Thyroid gland (tissue), 4 donors: ENCODE measurements around the gene WDR90. TPM values are rescaled to one million over a fixed set of nuclear protein-coding genes. Genes with fewer than 3 reads are reported as not detected.

Source experiments
- DNase-seq, 2 donors: peaks; one replicate each; pipeline ENCODE4 v3.0.0-alpha.2; 2019
- H3K27ac ChIP-seq, 3 donors: fragments of 200-600 bp; sonication (generic); 1 replicate in 2 of 3; 2 replicates in 1 of 3; pipeline ENCODE4 v1.5.1; 2016 to 2019; ENCODE audit warnings: mild to moderate bottlenecking in 1 of 3, moderate library complexity in 1 of 3
- H3K27me3 ChIP-seq: fragments of 200-600 bp; sonication (generic); one replicate; pipeline ENCODE4 v1.5.1; 2019
- H3K36me3 ChIP-seq, 2 donors: fragments of 200-600 bp; sonication (generic); one replicate each; pipeline ENCODE4 v1.5.1; 2016 to 2019
- H3K4me1 ChIP-seq, 2 donors: fragments of 200-600 bp; sonication (generic); one replicate each; pipeline ENCODE4 v1.5.1; 2017 to 2019
- H3K4me3 ChIP-seq, 3 donors: fragments of 200-600 bp; sonication (generic); replicated peaks in 1 of 3; 1 replicate in 2 of 3; 2 replicates in 1 of 3; pipeline ENCODE4 v1.5.1; 2016; ENCODE audit warnings: mild to moderate bottlenecking in 1 of 3
- H3K9me3 ChIP-seq: fragments of 200-600 bp; sonication (generic); one replicate; pipeline ENCODE4 v1.5.1; 2017
- POLR2A ChIP-seq, 2 donors: fragments of 450-650 bp; IDR thresholded peaks; one replicate each; pipeline ENCODE4 v1.6.1; 2017; ENCODE audit warnings: antibody characterized with exemption in 2 of 2, mild to moderate bottlenecking in 2 of 2, moderate library complexity in 1 of 2
- WGBS, 2 donors: methylation state at CpG; one replicate each; pipeline ENCODE4 v1.1.5; 2017; 5-methylcytosine and 5-hydroxymethylcytosine counted together
- intact Hi-C: fragments of 100-400 bp; cut with DNase I; formaldehyde crosslinking; loops from one replicate; pipeline ENCODE4 v1.15.1; 2023
- total RNA-seq, 4 donors: library from RNA; depleted of rRNA; stranded (reverse); fragments of >200 nt; gene quantifications; one replicate each; pipeline ENCODE4 v1.2.3, GENCODE V29; 2016
- TF ChIP-seq, protein P1 (sequence below), 6 experiments: fragments of 200-600 bp in 3 of 6; fragments of 450-650 bp in 3 of 6; sonication (generic) in 3 of 6; IDR thresholded peaks; one replicate each; pipeline ENCODE4 v1.5.1; 2016 to 2019; ENCODE audit warnings: antibody characterized with exemption in 6 of 6, mild to moderate bottlenecking in 2 of 6, inconsistent platforms in 1 of 6, moderate library complexity in 1 of 6

The WDR90 gene
- total RNA-seq, 4 donors from 2014 or later, result 23.6 to 56.0 (median 34.3) TPM

DNA sequence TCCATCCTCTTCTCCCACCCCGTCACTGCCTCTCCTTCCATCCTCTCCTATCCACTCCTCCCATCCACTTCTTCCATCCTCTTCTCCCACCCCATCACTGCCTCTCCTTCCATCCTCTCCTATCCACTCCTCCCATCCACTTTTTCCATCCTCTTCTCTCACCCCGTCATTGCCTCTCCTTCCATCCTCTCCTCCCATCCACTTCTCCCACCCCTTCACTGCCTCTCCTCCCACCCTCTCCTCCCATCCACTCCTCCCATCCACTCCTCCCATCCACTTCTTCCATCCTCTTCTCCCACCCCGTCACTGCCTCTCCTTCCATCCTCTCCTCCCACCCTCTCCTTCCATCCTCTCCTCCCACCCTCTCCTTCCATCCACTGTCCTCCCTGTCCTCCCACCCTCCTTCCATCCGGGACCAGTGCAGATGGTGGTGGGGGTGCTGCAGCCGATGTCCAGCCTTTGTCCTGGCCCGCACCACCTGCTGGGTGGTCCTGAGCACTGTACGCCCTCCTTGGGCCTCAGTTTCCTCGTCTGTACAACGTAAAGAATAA is 17.3 kb upstream of the WDR90 start:
- Histone ChIP-seq H3K36me3 (peaks cover 7 to 8% of the 10 kb centered on the region in 2 donors), H3K4me1 (peaks cover 11 to 24% of the 10 kb centered on the region in 2 donors), H3K27ac (no peak overlapping the region), H3K4me3 (no peak overlapping the region), H3K27me3 (no peaks in the 10 kb centered on the region), H3K9me3 (no peaks in the 10 kb centered on the region)
- WGBS, 2 donors, result 59% methylated on average over 9 of the region's 9 CpGs
- no peak for DNase-seq
- no peak for TF ChIP-seq POLR2A (IDR thresholded peaks at IDR 0.05)
- TF ChIP-seq, protein P1, sequence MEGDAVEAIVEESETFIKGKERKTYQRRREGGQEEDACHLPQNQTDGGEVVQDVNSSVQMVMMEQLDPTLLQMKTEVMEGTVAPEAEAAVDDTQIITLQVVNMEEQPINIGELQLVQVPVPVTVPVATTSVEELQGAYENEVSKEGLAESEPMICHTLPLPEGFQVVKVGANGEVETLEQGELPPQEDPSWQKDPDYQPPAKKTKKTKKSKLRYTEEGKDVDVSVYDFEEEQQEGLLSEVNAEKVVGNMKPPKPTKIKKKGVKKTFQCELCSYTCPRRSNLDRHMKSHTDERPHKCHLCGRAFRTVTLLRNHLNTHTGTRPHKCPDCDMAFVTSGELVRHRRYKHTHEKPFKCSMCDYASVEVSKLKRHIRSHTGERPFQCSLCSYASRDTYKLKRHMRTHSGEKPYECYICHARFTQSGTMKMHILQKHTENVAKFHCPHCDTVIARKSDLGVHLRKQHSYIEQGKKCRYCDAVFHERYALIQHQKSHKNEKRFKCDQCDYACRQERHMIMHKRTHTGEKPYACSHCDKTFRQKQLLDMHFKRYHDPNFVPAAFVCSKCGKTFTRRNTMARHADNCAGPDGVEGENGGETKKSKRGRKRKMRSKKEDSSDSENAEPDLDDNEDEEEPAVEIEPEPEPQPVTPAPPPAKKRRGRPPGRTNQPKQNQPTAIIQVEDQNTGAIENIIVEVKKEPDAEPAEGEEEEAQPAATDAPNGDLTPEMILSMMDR (IDR thresholded peaks at IDR 0.05), result no peak
- intact Hi-C loops, result loop anchor here (5.0 kb wide), 1 partner anchor 40 kb away; the partner anchor contains the start of gene RAB40C

DNA sequence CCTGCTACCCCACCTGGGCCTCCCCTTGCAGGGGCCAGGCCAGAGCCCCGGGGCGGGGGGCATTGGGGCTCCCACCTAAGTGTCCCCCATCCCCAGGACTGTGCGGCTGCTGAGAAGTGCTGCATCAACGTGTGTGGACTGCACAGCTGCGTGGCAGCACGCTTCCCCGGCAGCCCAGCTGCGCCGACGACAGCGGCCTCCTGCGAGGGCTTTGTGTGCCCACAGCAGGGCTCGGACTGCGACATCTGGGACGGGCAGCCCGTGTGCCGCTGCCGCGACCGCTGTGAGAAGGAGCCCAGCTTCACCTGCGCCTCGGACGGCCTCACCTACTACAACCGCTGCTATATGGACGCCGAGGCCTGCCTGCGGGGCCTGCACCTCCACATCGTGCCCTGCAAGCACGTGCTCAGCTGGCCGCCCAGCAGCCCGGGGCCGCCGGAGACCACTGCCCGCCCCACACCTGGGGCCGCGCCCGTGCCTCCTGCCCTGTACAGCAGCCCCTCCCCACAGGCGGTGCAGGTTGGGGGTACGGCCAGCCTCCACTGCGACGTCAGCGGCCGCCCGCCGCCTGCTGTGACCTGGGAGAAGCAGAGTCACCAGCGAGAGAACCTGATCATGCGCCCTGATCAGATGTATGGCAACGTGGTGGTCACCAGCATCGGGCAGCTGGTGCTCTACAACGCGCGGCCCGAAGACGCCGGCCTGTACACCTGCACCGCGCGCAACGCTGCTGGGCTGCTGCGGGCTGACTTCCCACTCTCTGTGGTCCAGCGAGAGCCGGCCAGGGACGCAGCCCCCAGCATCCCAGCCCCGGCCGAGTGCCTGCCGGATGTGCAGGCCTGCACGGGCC is 16.5 kb upstream of the WDR90 start:
- no peak for TF ChIP-seq POLR2A (IDR thresholded peaks at IDR 0.05)
- TF ChIP-seq, protein P1 (IDR thresholded peaks at IDR 0.05), result no peak
- 96 to 100% methylated on average over 12 to 30 of the region's 67 CpGs for WGBS, 2 donors
- intact Hi-C loops, result loop anchor here (5.0 kb wide), 1 partner anchor 40 kb away; the partner anchor contains the start of gene RAB40C

DNA sequence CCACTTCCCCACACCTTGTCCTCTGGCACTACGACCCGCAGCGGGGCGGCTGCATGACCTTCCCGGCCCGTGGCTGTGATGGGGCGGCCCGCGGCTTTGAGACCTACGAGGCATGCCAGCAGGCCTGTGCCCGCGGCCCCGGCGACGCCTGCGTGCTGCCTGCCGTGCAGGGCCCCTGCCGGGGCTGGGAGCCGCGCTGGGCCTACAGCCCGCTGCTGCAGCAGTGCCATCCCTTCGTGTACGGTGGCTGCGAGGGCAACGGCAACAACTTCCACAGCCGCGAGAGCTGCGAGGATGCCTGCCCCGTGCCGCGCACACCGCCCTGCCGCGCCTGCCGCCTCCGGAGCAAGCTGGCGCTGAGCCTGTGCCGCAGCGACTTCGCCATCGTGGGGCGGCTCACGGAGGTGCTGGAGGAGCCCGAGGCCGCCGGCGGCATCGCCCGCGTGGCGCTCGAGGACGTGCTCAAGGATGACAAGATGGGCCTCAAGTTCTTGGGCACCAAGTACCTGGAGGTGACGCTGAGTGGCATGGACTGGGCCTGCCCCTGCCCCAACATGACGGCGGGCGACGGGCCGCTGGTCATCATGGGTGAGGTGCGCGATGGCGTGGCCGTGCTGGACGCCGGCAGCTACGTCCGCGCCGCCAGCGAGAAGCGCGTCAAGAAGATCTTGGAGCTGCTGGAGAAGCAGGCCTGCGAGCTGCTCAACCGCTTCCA is 15.7 kb upstream of the WDR90 start:
- Histone ChIP-seq H3K4me3 (no peak overlapping the region), H3K4me1 (peaks cover 19 to 33% of the 10 kb centered on the region in 2 donors), H3K9me3 (no peaks in the 10 kb centered on the region), H3K27me3 (no peaks in the 10 kb centered on the region), H3K27ac (no peak overlapping the region), H3K36me3 (peaks cover 0 to 8% of the 10 kb centered on the region in 2 donors)
- DNase-seq, result no peak
- WGBS, 2 donors, result 98% methylated on average over 44 to 62 of the region's 74 CpGs
- intact Hi-C loops, result loop anchor here (5.0 kb wide), 1 partner anchor 41 kb away; the partner anchor contains the start of gene RAB40C
- no peak for TF ChIP-seq POLR2A (IDR thresholded peaks at IDR 0.05)
- TF ChIP-seq, protein P1 (IDR thresholded peaks at IDR 0.05), result no peak

More for the DNA sequence above, 16.5 kb upstream of the WDR90 start:
- Histone ChIP-seq H3K27ac (no peak overlapping the region), H3K9me3 (no peaks in the 10 kb centered on the region), H3K27me3 (no peaks in the 10 kb centered on the region), H3K36me3 (peaks cover 0 to 8% of the 10 kb centered on the region in 2 donors), H3K4me1 (peaks cover 16 to 29% of the 10 kb centered on the region in 2 donors), H3K4me3 (no peak overlapping the region)
- DNase-seq, result no peak

DNA sequence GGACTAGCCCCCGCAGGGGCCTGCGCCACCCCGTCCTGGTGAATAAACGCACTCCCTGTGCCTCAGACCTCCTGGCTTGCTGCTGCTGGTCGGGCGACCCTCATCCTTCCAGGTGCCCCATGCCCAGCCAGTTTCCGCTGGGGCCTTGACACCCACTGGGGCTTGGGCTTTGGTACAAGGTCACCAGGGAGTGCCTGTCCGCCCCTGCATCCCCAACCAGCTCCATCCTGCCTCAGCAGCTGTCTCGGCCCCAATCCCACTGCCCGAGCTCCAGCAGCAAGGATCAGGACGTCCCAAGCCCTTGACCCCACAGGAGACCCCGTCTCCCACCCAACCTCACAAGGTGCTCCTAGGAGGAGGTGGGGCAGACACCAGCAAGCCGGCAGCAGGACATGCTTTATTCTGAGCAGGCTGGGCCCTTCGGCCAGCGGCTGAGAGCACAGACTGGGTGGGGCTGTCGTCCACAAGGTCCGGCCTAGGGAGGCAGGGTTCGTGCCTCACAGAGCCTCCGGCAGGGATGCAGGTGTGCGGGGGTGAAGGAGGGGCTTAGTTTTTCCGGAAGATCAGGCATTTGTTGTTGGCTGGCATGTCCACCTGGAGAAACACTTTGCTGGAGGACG is 15.0 kb upstream of the WDR90 start:
- H3K36me3 ChIP-seq, result peaks cover 0 to 8% of the 10 kb centered on the region in 2 donors
- no peak overlapping the region for H3K27ac ChIP-seq
- H3K4me3 ChIP-seq, result no peak overlapping the region
- intact Hi-C loops, result loop anchor here (5.0 kb wide), 1 partner anchor 42 kb away; the partner anchor contains the start of gene RAB40C
- TF ChIP-seq, protein P1 (IDR thresholded peaks at IDR 0.05), result no peak
- no peak for TF ChIP-seq POLR2A (IDR thresholded peaks at IDR 0.05)
- H3K9me3 ChIP-seq, result no peaks in the 10 kb centered on the region
- no peak for DNase-seq
- peaks cover 19 to 33% of the 10 kb centered on the region in 2 donors for H3K4me1 ChIP-seq
- H3K27me3 ChIP-seq, result no peaks in the 10 kb centered on the region
- WGBS, 2 donors, result 90 to 93% methylated on average over 5 to 21 of the region's 22 CpGs
